PFSK-1 (cell line): ENCODE results near the gene TBCA.

ENCODE experiments used
- TAF1 ChIP-seq: IDR thresholded peaks from 2 replicates; pipeline ENCODE4 v1.6.1; 2012; ENCODE audit warnings: low read length, control low read depth, borderline replicate concordance; ENCODE audit not compliant: insufficient read depth
- TF ChIP-seq, protein P1 (sequence below), 2 experiments: IDR thresholded peaks; 2 replicates each; pipeline versions ENCODE4 v1.6.1 to v1.8.0; 2011 to 2012; ENCODE audit warnings: low read depth in 2 of 2, low read length in 2 of 2, control low read depth in 1 of 2, inconsistent platforms in 1 of 2, mild to moderate bottlenecking in 1 of 2, moderate library complexity in 1 of 2; ENCODE audit not compliant: insufficient read depth in 1 of 2

DNA sequence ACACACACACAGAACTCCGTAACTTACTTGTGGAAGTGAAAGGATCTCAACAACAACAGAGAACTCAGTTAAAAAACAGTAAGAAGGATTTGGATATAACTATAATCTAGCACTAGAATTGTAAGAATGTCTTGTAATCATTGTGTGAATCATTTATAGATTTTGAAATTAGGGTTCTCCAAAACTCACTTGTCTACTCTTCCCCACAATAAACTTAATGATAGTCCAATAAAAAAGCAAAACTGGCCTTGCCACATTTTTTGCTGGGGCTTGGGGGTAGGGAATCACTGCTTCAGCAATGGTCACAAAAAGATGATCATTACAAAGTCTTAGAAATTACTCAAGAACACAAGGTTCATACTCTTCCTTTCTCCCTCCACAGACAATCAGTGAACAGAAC, 8.8 kb downstream of the TBCA start:
- TF ChIP-seq, protein P1, sequence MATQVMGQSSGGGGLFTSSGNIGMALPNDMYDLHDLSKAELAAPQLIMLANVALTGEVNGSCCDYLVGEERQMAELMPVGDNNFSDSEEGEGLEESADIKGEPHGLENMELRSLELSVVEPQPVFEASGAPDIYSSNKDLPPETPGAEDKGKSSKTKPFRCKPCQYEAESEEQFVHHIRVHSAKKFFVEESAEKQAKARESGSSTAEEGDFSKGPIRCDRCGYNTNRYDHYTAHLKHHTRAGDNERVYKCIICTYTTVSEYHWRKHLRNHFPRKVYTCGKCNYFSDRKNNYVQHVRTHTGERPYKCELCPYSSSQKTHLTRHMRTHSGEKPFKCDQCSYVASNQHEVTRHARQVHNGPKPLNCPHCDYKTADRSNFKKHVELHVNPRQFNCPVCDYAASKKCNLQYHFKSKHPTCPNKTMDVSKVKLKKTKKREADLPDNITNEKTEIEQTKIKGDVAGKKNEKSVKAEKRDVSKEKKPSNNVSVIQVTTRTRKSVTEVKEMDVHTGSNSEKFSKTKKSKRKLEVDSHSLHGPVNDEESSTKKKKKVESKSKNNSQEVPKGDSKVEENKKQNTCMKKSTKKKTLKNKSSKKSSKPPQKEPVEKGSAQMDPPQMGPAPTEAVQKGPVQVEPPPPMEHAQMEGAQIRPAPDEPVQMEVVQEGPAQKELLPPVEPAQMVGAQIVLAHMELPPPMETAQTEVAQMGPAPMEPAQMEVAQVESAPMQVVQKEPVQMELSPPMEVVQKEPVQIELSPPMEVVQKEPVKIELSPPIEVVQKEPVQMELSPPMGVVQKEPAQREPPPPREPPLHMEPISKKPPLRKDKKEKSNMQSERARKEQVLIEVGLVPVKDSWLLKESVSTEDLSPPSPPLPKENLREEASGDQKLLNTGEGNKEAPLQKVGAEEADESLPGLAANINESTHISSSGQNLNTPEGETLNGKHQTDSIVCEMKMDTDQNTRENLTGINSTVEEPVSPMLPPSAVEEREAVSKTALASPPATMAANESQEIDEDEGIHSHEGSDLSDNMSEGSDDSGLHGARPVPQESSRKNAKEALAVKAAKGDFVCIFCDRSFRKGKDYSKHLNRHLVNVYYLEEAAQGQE (IDR thresholded peaks at IDR 0.05; ENCODE audit: insufficient read depth in 1 of 2, low read depth in 2 of 2, low read length in 2 of 2), result no peak
- no peak for TF ChIP-seq TAF1
